ENCODE results near the gene LSM7. TPM values are rescaled to one million over a fixed set of nuclear protein-coding genes. Genes with fewer than 3 reads are reported as not detected.

Gene LSM7
- total and polyA plus RNA-seq, 9 of the 15 experiments (the other 6 are each of a cell fraction or from before 2014, with no cell fraction given), result 40.5 to 690 (median 265) TPM

- TF ChIP-seq ZNF436 (CRISPR knock-in tag; IDR thresholded peaks at IDR 0.05) (no peak), SAFB2 (IDR thresholded peaks at IDR 0.05; ENCODE audit: borderline replicate concordance, low read depth, low read length, severe bottlenecking) (no peak), ATF1 (CRISPR knock-in tag; IDR thresholded peaks at IDR 0.05) (no peak), ATF1 (tag; IDR thresholded peaks at IDR 0.05) (no peak), SFPQ (IDR thresholded peaks at IDR 0.05; ENCODE audit: low read depth, low read length) (no peak), ZNF561 (CRISPR knock-in tag; conservative IDR thresholded peaks at IDR 0.05) (no peak), ZNF24 (IDR thresholded peaks at IDR 0.05) (no peak), NFE2L1 (tag; IDR thresholded peaks at IDR 0.05; ENCODE audit: borderline replicate concordance, low read depth) (no peak), SP1 (CRISPR knock-in tag; IDR thresholded peaks at IDR 0.05) (0 out of 2 replicates have a peak, but pooled peaks have one; percentile 43), NKRF (IDR thresholded peaks at IDR 0.05; ENCODE audit: borderline replicate concordance) (peak; percentile 47; the same call in 1 of the 2 replicates), STAT6 (CRISPR knock-in tag; IDR thresholded peaks at IDR 0.05) (no peak)
- TF ChIP-seq, protein P1, sequence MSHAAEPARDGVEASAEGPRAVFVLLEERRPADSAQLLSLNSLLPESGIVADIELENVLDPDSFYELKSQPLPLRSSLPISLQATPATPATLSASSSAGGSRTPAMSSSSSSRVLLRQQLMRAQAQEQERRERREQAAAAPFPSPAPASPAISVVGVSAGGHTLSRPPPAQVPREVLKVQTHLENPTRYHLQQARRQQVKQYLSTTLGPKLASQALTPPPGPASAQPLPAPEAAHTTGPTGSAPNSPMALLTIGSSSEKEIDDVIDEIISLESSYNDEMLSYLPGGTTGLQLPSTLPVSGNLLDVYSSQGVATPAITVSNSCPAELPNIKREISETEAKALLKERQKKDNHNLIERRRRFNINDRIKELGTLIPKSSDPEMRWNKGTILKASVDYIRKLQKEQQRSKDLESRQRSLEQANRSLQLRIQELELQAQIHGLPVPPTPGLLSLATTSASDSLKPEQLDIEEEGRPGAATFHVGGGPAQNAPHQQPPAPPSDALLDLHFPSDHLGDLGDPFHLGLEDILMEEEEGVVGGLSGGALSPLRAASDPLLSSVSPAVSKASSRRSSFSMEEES (CRISPR knock-in tag; IDR thresholded peaks at IDR 0.05), result no peak
- TF ChIP-seq, protein P2, sequence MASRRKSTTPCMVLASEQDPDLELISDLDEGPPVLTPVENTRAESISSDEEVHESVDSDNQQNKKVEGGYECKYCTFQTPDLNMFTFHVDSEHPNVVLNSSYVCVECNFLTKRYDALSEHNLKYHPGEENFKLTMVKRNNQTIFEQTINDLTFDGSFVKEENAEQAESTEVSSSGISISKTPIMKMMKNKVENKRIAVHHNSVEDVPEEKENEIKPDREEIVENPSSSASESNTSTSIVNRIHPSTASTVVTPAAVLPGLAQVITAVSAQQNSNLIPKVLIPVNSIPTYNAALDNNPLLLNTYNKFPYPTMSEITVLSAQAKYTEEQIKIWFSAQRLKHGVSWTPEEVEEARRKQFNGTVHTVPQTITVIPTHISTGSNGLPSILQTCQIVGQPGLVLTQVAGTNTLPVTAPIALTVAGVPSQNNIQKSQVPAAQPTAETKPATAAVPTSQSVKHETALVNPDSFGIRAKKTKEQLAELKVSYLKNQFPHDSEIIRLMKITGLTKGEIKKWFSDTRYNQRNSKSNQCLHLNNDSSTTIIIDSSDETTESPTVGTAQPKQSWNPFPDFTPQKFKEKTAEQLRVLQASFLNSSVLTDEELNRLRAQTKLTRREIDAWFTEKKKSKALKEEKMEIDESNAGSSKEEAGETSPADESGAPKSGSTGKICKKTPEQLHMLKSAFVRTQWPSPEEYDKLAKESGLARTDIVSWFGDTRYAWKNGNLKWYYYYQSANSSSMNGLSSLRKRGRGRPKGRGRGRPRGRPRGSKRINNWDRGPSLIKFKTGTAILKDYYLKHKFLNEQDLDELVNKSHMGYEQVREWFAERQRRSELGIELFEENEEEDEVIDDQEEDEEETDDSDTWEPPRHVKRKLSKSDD (conservative IDR thresholded peaks at IDR 0.05; ENCODE audit: low read length), result no peak
- TF ChIP-seq, protein P3, sequence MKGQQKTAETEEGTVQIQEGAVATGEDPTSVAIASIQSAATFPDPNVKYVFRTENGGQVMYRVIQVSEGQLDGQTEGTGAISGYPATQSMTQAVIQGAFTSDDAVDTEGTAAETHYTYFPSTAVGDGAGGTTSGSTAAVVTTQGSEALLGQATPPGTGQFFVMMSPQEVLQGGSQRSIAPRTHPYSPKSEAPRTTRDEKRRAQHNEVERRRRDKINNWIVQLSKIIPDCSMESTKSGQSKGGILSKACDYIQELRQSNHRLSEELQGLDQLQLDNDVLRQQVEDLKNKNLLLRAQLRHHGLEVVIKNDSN (CRISPR knock-in tag; IDR thresholded peaks at IDR 0.05), result peak; percentile 47; the same call in 1 of the 2 replicates
Observed at GRCh38 chr19:2362046-2362969, 33.9 kb upstream of the LSM7 start (continued).

Data from K562 (cell line).